Measurements from ENCODE around the gene CD69. TPM values are rescaled to one million over a fixed set of nuclear protein-coding genes. Genes with fewer than 3 reads are reported as not detected.

CD69 gene
- total and polyA plus RNA-seq, 2 donors (not counting 3 experiments of a cell fraction or from before 2014, with no cell fraction given), result 0.49 to 4.4 TPM

DNA sequence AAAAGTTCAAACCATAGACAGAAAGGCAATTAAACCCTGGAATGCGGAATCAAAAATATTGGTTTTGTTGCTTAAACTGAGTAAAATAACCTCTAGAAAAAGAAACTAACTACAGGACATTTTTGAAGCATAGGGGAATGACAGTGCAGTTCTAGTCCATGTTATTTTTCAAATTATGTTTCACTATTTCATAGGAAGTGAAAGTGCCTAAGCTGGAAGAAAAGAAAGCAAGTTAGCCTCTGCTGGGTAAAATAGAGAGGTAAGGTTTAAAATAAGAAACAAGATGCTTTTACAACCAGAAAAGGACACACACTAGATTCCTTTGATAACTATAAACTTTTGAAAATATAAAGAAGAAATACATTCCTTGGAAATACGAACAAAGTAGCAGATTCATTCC lies 28.9 kb downstream of the CD69 start:
- DNase-seq (ENCODE audit: low read depth, low spot score), result no peak
- no peak overlapping the region for H3K9ac ChIP-seq (replicated peaks; ENCODE audit: extremely low read depth, insufficient read depth, low read length)
- dilution Hi-C loops (cut with MboI; ENCODE audit: extremely low pct_ligation_motif_present, low sequenced_read_pairs) (no loop called here), intact Hi-C loops (cut with micrococcal nuclease) (no loop called here)
- H3K27ac ChIP-seq (ENCODE audit: insufficient read depth, low read depth, low read length), result no peak overlapping the region
- peaks cover 9% of the 10 kb centered on the region for H3K4me1 ChIP-seq (ENCODE audit: control insufficient read depth, extremely low read depth, insufficient read depth, low read length)
- no peaks in the 10 kb centered on the region for H3K36me3 ChIP-seq (ENCODE audit: control insufficient read depth in 2 of 2, extremely low read depth in 1 of 2, insufficient read depth in 2 of 2, low read length in 2 of 2)
- no peak for TF ChIP-seq POLR2A (IDR thresholded peaks at IDR 0.05; ENCODE audit: low read depth, low read length)
- TF ChIP-seq MYC (IDR thresholded peaks at IDR 0.05; ENCODE audit: low read depth, low read length), result no peak
- no peak for TF ChIP-seq POLR2AphosphoS5 (IDR thresholded peaks at IDR 0.05; ENCODE audit: insufficient read depth, low read depth, low read length)
- TF ChIP-seq, protein P1, sequence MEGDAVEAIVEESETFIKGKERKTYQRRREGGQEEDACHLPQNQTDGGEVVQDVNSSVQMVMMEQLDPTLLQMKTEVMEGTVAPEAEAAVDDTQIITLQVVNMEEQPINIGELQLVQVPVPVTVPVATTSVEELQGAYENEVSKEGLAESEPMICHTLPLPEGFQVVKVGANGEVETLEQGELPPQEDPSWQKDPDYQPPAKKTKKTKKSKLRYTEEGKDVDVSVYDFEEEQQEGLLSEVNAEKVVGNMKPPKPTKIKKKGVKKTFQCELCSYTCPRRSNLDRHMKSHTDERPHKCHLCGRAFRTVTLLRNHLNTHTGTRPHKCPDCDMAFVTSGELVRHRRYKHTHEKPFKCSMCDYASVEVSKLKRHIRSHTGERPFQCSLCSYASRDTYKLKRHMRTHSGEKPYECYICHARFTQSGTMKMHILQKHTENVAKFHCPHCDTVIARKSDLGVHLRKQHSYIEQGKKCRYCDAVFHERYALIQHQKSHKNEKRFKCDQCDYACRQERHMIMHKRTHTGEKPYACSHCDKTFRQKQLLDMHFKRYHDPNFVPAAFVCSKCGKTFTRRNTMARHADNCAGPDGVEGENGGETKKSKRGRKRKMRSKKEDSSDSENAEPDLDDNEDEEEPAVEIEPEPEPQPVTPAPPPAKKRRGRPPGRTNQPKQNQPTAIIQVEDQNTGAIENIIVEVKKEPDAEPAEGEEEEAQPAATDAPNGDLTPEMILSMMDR (IDR thresholded peaks at IDR 0.05; ENCODE audit: extremely low read depth in 1 of 2, insufficient read depth in 1 of 2, low read depth in 1 of 2, low read length in 2 of 2), result no peak
- no peak for TF ChIP-seq GATA2 (IDR thresholded peaks at IDR 0.05; ENCODE audit: insufficient read depth, insufficient read length, low read depth, low read length)
- TF ChIP-seq JUN (IDR thresholded peaks at IDR 0.05; ENCODE audit: borderline replicate concordance, insufficient read depth, insufficient read length, low read depth), result no peak
- TF ChIP-seq, protein P2, sequence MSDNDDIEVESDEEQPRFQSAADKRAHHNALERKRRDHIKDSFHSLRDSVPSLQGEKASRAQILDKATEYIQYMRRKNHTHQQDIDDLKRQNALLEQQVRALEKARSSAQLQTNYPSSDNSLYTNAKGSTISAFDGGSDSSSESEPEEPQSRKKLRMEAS (IDR thresholded peaks at IDR 0.05; ENCODE audit: insufficient read depth, insufficient read length), result no peak
- no peak for TF ChIP-seq EZH2 (IDR thresholded peaks at IDR 0.05; ENCODE audit: borderline replicate concordance, low read depth, low read length, severe bottlenecking)
- no peak for TF ChIP-seq FOS (IDR thresholded peaks at IDR 0.05; ENCODE audit: borderline replicate concordance, insufficient read depth, low read length)
- no peaks in the 10 kb centered on the region for H3K27me3 ChIP-seq (ENCODE audit: control insufficient read depth in 2 of 2, insufficient read depth in 2 of 2, low read length in 2 of 2)
- no peak for FAIRE-seq
- H3K4me2 ChIP-seq (ENCODE audit: insufficient read depth, low read length), result no peak overlapping the region
- H3K4me3 ChIP-seq (replicated peaks in 1 of 3; ENCODE audit: insufficient read depth in 1 of 3, low read depth in 1 of 3, low read length in 3 of 3), result no peak overlapping the region
- no peaks in the 10 kb centered on the region for H3K79me2 ChIP-seq (ENCODE audit: control insufficient read depth, insufficient read depth, low read length)
- H3K9me1 ChIP-seq (replicated peaks; ENCODE audit: control insufficient read depth, extremely low read depth, insufficient read depth, low read length), result no peaks in the 10 kb centered on the region
- POLR2A ChIA-PET, result no interaction called here
- H3K9me3 ChIP-seq (replicated peaks; ENCODE audit: control insufficient read depth, insufficient read depth, low read length), result no peaks in the 10 kb centered on the region
- no peaks in the 10 kb centered on the region for H4K20me1 ChIP-seq (replicated peaks; ENCODE audit: control insufficient read depth, extremely low read depth, insufficient read depth, low read length)
- BruUV-seq (replicated peaks), result no TSS peak
- no peak overlapping the region for H2AFZ ChIP-seq (ENCODE audit: low read depth, low read length)
- CTCF ChIA-PET, result interaction anchor here (1.8 kb wide), 1 partner anchor 11 kb away, joined by 6 read pairs; no protein-coding TSS in a partner anchor

Data from endothelial cell of umbilical vein (primary cell).